Neural cell (in vitro differentiated cells): ENCODE data around the gene KCTD12.

Source experiments
- EP300 ChIP-seq: fragments of 450-650 bp; conservative IDR thresholded peaks from 2 replicates; pipeline ENCODE4 v1.6.1; 2014; ENCODE audit warnings: antibody characterized with exemption, mild to moderate bottlenecking, moderate library complexity; ENCODE audit not compliant: poor library complexity, severe bottlenecking
- EZH2 ChIP-seq: fragments of 200-600, 300-800 bp; shearing (Covaris generic), sonication (generic); IDR thresholded peaks from 2 replicates; pipeline ENCODE4 v1.6.1; 2014; ENCODE audit warnings: antibody characterized with exemption, low read length, borderline replicate concordance, mild to moderate bottlenecking; ENCODE audit not compliant: insufficient read depth, poor library complexity, severe bottlenecking
- MXI1 ChIP-seq: fragments of 450-650 bp; conservative IDR thresholded peaks from 2 replicates; pipeline ENCODE4 v1.6.1; 2014; ENCODE audit warnings: antibody characterized with exemption, mild to moderate bottlenecking; ENCODE audit not compliant: poor library complexity, severe bottlenecking
- TF ChIP-seq, protein P1 (sequence below): fragments of 450-650 bp; IDR thresholded peaks from 2 replicates; pipeline ENCODE4 v1.5.1; 2014; ENCODE audit warnings: antibody characterized with exemption, mild to moderate bottlenecking, moderate library complexity; ENCODE audit not compliant: poor library complexity, severe bottlenecking
- TF ChIP-seq, protein P2 (sequence below): IDR thresholded peaks from 2 replicates; pipeline ENCODE4 v1.6.1; 2012; ENCODE audit warnings: borderline replicate concordance

DNA sequence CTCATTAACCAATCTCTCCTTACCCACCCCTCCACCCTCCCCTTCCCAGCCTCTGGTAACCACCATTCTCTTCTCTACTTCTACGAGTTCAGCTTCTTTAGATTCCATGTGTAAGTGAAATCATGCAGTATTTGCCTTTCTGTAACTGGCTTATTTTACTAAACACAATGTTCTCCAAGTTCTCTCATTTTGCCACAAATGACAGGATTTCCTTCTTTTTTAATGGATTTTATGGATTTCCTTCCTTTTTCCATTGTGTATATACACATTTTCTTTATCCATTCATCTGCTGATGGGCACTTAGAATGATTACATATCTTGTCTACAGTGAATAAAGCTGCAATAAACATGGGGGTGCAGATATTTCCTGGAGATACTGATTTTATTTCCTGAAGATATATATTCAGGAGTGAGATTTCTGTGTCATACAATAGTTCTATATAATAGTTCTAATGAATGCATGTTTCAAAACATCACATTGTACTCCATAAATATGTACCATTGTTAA is 20.2 kb downstream of the KCTD12 start:
- TF ChIP-seq, protein P1, sequence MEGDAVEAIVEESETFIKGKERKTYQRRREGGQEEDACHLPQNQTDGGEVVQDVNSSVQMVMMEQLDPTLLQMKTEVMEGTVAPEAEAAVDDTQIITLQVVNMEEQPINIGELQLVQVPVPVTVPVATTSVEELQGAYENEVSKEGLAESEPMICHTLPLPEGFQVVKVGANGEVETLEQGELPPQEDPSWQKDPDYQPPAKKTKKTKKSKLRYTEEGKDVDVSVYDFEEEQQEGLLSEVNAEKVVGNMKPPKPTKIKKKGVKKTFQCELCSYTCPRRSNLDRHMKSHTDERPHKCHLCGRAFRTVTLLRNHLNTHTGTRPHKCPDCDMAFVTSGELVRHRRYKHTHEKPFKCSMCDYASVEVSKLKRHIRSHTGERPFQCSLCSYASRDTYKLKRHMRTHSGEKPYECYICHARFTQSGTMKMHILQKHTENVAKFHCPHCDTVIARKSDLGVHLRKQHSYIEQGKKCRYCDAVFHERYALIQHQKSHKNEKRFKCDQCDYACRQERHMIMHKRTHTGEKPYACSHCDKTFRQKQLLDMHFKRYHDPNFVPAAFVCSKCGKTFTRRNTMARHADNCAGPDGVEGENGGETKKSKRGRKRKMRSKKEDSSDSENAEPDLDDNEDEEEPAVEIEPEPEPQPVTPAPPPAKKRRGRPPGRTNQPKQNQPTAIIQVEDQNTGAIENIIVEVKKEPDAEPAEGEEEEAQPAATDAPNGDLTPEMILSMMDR: no peak
- no peak for TF ChIP-seq EZH2
- no peak for TF ChIP-seq EP300
- TF ChIP-seq, protein P2, sequence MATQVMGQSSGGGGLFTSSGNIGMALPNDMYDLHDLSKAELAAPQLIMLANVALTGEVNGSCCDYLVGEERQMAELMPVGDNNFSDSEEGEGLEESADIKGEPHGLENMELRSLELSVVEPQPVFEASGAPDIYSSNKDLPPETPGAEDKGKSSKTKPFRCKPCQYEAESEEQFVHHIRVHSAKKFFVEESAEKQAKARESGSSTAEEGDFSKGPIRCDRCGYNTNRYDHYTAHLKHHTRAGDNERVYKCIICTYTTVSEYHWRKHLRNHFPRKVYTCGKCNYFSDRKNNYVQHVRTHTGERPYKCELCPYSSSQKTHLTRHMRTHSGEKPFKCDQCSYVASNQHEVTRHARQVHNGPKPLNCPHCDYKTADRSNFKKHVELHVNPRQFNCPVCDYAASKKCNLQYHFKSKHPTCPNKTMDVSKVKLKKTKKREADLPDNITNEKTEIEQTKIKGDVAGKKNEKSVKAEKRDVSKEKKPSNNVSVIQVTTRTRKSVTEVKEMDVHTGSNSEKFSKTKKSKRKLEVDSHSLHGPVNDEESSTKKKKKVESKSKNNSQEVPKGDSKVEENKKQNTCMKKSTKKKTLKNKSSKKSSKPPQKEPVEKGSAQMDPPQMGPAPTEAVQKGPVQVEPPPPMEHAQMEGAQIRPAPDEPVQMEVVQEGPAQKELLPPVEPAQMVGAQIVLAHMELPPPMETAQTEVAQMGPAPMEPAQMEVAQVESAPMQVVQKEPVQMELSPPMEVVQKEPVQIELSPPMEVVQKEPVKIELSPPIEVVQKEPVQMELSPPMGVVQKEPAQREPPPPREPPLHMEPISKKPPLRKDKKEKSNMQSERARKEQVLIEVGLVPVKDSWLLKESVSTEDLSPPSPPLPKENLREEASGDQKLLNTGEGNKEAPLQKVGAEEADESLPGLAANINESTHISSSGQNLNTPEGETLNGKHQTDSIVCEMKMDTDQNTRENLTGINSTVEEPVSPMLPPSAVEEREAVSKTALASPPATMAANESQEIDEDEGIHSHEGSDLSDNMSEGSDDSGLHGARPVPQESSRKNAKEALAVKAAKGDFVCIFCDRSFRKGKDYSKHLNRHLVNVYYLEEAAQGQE: no peak
- TF ChIP-seq MXI1: no peak
